NCI-H187 treated with DMSO at 0.1 percent for 48 hours (cell line): ENCODE measurements around the gene CERT1.

Experiments used
- DNase-seq: peaks from one replicate; lab custom pipeline; 2025; lab: John Stamatoyannopoulos, UW

Gene CERT1

DNA sequence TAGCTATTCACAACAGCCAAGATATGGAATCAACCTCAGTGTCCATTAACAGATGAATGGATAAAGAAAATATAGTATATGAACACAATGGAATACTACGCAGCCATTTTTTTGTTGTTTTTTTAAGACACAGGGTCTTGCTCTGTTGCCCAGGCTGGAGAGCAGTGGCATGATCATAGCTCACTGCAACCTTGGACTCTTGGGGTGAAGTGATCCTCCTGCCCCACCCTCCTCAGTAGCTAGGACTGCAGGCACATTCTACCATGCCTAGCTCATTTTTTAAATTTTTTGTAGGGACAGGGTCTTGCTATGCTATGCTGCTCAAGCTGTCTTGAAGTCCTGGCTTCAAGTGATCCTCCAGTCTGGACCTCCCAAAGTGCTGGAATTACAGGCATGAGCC lies 38.5 kb downstream of the CERT1 start:
- DNase-seq, result no peak

DNA sequence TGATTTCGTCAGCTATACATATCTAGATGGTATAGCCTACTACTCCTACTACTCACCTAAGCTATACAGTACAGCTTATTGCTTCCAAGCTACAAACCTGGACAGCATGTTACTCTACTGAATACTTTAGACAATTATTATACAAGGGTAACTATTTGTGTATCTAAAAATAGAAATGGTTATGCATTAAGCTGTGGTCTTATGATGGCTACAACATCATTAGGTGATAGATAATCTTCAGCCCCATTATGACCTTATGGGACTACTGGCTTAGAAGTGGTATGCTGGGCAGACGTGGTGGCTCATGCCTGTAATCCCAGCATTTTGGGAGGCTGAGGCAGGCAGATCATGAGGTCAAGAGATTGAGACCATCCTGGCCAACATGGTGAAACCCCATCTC lies 40.2 kb downstream of the CERT1 start:
- DNase-seq, result no peak

DNA sequence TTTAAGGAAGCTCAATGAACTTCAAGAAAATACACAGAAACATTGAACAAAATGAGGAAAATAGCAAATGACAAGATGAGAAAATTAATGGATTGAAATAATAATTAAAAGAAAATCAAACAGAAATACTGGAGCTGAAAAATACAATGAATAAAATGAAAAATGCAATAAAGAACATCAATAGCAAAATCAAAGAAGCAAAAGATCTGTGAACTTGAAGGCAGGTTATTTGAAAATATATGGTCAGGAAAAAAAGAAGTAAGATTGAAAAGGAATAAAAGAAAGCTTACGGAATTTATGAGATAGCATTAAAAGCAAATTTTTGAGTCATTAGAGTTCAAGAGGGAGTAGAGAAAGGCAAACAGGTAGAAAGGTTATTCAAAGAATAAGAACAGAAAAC lies 42.4 kb downstream of the CERT1 start:
- no peak for DNase-seq

DNA sequence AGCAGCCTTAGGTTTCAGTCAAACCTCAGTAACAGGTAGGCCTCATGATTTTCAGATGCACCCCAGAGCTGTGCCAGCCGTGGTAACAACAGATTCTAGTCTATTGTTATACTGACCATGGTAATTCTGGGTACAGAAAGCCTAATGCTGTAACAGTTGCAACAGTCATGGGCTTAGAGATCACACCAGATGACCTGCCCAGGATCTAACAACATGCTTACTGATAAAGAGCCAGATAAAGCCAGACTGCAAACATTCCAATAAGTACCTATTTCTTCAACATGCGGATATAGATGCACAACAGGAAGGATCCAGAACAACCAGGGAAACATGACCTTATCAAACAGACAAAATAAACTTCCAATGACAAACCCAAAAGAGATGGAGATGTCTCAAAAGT lies 42.8 kb downstream of the CERT1 start:
- DNase-seq, result no peak

DNA sequence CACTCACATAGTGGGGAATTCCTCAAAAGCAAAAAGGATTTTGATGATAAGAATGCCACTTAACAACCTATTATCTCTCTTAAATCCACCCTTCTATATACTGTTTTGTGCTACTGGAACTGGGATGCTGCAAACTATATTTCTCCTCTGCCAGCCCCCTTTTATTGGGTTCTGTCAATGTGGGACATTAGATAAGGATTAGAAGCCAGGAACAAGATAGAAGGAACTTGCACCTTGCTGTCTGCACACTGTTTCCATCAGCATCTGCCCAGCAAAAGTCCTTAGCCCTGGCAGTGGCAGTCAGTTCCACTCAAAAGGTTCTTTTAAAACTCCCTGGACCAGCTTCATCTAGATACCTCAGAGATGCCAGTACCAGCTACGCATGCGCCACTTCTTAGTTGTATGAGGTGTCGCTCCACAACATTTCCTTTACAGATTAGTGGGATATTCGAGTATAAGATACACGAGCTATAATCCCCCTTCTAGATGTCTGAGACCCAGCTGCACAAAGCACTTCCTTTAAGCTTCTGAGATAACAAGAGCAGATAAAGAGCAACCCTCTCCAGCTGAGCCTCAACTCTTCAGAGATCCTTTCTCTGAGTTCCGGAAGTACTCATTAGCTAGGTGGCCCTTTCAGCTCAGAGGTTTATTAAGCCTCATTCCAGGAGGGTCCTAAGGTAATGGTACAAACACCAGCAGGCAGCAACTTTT lies 45.3 kb downstream of the CERT1 start:
- DNase-seq, result no peak

DNA sequence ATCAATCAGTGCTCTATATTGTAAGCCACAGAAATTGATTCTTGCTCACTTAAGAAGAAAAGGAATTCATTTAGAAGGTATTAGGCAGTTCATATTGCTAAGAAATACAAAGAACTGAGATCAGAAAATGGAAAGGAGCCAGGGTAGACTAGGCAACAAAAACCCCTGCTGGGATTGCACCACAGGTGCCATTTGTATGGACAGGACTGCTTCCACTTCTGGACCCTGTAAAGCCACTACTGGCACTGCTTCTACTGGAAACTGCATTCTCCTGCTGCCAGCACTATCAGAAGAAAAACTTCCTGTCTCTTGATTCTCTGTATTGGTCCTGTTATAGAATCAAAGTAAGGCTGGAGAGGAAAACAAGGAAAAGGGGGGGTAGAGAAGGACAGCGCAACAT lies 45.9 kb downstream of the CERT1 start:
- no peak for DNase-seq

DNA sequence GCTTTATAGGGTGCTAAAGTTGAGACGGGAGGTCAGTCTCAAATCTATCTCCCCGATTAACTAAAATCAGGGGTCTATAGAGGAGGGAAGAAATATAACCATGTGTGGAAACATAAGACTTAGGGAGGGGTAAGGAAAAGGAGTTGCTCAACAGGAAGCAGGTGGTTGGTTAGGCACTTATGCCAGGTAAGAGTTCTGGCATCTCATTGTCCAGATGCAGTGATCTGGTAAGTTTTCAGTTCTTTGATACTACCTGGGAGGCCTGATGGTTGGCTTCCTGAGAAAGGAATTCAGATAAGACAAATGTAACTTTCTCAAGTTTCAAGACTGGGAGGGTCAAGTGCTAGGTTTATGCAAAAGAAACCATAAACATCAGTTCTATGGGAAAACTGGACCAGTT lies 47.7 kb downstream of the CERT1 start:
- DNase-seq, result no peak

DNA sequence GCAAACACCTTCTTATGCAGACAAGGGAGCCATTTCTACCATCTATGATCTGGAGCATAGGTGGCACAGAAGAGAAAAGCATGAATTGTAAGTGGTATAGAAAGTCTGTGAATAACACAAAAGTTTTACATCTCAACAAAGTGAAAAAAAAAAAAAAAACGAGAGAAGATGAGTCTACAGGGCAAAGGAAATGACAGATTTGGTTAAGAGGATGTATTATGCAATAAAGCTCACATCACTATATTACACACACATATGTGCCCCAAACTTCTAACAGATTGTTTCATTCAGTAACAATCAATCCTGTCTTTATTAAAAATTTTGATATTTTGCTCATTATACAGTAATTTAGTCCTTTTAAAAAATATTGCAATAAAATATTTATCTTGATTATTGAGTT lies 49.8 kb downstream of the CERT1 start:
- no peak for DNase-seq

DNA sequence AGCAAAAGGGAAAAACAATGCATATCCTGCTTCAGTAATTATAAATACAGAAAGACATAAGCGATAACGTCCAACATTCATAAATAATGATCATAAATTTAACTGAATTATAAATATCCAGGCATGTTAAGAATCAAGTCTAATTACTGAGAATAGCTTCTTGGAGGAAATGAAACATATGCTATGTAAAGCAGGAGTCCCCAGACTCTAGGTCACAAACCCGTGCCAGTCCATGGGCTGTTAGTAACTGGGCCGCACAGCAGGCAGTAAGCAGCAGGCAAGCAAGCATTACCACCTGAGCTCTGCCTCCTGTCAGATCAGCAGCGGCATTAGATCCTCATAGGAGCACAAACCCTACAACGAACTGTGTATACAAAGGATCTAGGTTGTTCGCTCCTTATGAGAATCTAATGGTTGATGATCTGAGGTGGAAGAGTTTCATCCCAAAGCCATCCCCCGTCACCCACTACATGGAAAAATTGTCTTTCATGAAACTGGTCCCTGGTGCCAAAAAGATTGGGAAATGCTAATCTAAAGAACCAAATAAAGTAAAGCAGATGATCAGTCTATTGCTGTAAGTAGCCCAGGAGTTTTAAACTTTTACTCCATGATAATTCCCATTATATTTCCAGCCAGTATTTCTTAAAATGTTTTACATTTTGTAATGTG lies 50.4 kb downstream of the CERT1 start:
- DNase-seq, result no peak

DNA sequence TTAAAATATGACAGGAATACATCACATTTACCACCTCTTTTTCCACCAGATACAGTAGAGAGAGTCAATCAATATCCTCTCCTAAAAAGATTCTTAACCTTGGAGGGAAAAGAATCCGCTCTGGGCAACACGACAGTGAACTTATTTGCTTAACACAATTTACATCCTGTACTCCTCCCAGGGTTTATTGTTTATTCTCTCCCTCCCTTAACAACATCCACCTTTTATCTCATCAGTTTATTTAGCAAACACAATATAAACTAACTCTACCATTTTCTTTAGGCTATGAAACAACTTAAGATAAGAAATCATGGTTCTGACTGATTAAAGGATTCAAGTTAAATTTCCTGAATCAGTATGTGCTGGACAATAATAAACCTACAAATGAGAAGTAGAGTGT lies 50.9 kb downstream of the CERT1 start:
- no peak for DNase-seq

DNA sequence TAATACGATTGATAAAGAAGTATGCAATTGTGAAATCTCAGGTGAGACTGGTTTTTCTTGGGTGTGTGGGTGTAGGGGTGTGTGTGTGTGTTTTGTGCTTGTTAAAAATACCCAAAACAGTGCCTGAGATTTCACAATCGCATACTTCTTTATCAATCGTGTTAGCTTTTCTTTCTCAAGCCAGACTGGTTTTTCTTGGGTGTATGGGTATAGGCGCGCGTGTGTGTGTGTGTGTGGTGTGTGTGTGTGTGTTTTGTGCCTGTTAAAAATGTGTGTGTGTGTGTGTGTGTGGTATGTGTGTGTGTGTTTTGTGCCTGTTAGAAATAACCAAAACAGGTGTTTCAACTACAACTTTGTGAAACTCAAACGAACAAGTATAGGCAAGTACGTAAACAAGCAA lies 53.7 kb downstream of the CERT1 start:
- no peak for DNase-seq

DNA sequence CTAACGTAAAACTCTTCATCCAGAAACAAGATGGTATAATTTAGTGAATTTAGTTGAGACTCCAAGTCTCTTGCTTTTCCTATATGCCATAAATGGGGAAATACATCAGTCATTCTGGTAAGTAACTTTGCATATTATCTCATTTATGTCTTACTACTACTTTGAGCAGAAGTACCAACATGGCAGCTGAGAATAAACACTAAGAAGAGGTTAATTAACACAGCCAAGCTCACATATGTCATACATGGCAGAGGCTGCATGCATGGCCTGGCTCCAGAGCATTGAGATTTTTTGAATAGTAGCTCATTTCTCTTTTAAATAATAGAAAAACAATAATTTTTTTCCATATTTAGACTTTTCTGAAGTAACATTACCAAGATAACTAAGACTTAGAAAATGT lies 54.3 kb downstream of the CERT1 start:
- DNase-seq, result no peak

DNA sequence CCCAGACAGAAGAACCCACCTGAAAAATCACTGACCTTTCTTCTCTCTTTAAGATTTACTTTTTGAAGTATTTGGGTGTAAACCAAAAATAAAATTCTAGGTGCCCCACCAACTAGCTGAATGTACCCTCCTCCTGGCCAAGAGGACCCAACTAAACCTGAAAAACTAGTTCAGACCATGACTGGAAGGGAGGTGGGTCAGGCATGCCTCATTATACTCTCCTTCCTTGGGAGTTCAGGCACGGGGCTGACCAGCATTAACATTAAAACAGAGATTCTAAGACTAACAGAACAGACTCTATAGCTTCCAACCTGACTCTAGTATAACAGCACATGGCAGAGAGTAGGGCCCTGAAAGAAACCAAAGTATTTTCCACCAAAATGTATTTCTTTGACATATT lies 61.4 kb downstream of the CERT1 start:
- DNase-seq, result no peak

DNA sequence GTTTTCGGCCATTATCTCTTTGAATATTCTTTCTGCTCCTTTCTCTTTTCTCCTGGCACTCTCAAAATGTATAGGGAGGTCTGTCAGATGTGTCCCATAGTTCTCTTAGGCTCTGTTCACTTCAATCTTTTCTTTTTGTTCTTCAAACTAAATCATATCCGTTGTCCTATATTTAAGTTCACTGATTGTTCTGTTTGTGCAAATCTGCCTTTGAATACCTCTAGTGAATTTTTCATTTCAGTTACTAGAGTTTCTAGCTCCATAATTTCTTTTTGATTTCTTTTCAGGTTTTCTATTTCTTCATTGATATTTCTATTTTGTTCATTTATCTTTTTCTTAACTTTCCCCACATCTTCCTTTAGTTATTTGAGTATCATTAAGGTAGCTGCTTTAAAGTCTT lies 65.4 kb downstream of the CERT1 start:
- DNase-seq, result no peak

DNA sequence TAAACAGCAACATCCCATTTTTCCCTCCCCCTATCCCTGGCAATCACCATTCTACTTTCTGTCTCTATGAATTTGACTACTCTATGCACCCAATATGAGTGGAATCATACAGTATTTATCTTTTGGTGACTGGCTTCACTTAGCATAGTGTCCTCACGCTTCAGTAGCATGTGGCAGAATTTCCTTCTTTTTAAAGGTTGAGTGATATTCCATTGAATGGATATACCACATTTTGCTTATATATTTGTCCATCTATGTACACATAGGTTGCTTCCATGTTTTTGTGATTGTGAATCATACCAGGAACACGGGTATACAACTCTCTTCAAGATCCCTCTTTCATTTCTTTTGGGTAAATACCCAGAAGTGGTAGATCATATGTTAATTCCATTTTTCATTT lies 69.9 kb downstream of the CERT1 start:
- no peak for DNase-seq

DNA sequence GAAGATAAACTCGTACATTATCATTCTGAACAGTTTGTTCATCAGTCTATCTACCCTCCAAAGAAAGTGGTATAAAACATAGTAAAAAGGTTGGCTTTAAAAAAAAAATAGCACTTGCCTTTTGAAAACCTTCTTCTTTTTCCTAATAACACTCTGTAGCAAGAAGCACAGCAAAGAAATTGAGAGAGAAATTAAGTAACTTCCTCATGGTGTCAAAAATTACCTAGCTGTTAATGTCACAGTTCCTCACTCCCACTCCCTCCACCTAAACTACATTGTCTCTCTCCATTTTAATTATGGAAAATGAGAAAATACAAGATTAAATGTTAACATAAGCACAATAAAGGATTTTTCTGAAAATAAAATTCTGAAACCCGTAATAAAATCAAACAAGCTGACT lies 72.2 kb downstream of the CERT1 start:
- no peak for DNase-seq

DNA sequence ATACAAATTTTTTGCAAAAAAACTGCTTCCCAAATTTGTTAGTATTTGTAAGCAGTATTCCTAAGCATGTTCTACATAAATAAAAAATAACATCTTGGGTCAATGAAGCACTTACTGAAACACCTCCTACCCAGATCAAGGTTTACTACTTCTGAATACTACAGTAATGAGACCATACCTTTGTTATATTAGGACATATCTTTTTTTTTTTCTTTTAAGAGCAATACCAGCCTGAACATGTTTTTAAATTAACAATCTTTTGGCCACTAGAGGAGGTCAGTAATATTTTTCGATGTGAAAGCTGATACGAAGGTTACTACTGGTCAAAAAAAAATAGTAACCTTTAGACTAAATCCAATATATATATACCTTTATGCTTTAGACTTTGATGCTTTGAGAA lies 72.7 kb downstream of the CERT1 start:
- no peak for DNase-seq

DNA sequence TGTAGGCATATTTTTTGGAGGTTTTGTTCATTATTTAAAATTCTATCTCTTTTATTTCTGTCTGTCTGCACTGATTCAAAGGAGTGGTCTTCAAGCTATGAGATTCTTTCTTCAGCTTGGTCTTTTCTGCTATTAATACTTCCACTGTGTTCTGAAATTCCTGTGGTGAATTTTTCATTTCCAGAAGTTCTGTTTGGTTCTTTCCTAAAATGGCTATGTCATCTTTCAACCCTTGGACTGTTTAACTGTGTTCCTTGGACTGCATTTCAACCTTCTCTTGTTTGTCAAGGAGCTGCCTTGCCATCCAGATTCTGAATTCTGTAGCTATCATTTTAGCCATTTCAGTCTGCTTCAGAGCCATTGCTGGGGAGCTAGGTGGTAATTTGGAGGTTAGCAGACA lies 76.3 kb downstream of the CERT1 start:
- no peak for DNase-seq

DNA sequence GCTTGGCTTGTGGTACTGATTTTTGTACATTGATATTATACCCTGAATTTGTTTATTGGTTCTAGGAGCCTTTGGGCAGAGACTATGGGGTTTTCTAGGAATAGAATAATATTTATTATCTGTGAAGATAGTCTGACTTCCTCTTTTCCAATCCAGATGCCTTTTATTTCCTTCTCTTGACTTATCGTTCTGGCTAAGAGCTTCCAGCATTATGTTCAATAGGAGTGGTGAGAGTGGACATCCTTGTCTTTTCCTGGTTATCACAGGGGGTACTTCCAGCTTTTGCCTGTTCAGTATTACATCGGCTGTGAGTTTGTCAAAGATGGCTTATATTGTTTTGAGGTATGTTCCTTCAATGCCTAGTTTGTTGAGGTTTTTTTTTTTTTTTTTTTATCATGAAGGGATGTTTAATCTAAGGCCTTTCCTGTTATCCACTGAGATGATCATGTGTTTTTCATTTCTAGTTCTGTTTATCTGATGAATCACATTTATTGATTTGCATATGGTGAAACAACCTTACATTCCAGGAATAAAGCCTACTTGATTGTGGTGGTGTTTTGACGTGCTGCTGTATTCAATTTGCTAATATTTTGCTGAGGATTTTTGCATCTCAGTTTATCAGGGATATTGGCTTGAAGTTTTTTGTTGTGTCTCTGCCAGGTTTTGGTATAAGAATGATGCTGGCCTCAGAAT lies 77.5 kb downstream of the CERT1 start:
- DNase-seq, result no peak

DNA sequence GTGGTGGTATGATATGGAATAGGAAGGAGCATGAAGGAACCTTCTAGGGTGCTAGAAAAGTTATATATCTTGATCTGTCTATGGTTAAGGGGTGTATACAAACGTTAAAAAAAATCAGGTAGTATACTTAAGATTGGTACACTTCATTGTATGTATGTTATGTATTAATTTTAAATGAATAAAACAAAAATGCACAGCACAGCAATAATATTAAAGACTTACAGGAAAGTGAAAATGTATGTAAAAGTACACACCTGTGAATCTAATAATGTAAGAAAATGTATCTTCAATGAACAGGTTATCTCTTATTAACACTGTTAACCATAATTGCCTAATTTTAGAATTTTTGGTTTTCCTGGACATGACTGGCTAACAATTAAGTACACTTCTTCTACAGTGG lies 97.2 kb downstream of the CERT1 start:
- DNase-seq, result no peak

DNA sequence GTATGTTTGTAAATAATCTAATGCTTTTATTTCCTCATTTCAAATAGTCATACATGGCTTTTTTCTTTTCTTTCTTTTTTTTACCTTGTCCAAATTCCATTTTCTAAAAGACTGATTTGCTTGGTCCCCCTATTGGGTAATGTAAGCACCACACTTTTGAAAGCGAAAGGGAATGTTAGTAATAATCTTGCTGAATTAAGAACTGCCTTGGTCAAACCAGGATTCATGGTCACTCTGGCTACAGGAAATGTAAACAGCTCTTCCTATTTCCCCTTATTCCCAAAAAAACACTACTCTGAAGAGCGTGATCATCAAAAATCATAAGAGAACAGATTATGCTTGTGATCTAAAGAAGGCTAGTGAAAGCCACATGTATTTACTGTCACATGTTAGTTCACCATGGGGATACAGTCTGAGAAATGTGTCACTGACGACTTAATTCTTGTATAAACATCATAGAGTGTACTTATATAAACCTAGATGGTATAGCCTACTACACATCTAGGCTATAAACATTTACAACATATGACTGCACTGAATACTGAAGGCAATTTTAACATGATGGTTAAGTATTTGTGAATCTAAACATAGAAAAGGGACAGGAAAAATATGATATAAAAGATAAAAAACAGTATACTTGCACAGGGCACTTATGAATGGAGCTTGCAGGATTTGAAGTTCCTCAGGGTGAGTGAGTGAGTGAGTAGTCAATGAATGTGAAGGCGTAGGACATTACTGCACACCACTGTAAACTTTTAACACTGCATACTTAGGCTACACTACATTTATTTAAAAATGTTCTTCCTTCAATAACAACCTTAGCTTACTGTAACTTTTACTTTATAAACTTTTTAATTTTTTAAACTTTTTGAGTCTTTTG lies 99.1 kb downstream of the CERT1 start:
- DNase-seq, result no peak

DNA sequence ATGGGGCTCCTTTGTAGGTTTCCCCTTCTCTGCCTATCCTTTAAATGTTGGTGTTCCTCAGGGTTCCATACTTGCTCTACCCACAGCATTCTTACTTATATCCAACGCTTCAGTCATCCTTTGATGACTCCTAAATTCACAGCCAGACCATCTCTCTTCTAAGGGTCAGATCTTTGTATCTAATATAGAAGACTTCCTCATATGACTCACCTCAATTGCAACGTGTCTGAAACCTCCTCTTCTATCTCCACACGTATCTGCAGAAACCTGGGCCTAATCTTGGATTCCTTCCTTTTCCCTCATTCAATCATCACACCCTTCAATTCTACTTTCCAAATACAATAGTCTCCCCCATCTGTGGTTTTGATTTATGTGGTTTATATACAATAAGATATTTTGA lies 106.1 kb downstream of the CERT1 start:
- DNase-seq, result no peak

DNA sequence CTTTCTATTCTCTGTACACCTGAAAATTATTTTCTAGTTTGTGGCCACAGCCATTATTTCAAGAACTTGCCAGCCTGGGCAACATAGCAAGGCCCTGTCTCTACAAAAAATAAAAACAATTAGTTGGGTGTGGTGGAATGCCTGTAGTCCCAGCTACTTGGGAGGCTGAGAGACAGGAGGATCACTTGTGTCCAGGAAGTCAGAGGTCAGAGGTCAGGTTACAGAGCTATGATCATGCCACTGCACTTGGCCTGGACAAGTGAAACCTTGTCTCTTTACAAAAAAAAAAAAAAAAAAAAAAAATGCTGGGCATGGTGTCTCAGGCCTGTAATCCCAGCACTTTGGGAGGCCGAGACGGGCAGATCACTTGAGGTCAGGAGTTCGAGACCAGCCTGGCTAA lies 116.2 kb downstream of the CERT1 start:
- no peak for DNase-seq
